Activated CD8-positive, alpha-beta memory T cell treated with anti-CD3 and anti-CD28 coated beads for 24 hours (primary cell): Measurements from ENCODE around the gene MICAL1.

Experiments used
- DNase-seq: peaks from one replicate; pipeline ENCODE4 v3.0.0-alpha.2; 2020

Gene MICAL1

DNA sequence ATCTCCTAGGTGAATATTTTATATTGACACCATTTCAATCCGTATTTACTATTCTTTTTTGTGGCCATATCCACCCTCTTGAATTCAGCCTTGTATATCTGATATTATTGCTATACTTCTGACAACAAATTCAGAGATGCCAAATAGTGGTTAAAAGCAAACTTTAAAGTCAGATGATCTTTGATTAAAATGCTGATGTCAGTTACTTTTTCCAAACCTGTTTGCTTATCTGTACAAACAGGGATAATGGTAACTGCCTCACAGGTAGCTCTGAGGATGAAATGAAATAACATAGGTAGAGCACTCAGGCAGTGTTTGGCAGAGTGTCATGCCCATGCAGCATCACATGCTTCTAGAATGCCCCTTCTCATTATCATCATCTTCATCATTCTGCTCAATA, 34.4 kb downstream of the MICAL1 start:
- no peak for DNase-seq

- DNase-seq: no peak
These were observed 34.8 kb downstream of the MICAL1 start for GRCh38 chr6:109420751-109421150.

DNA sequence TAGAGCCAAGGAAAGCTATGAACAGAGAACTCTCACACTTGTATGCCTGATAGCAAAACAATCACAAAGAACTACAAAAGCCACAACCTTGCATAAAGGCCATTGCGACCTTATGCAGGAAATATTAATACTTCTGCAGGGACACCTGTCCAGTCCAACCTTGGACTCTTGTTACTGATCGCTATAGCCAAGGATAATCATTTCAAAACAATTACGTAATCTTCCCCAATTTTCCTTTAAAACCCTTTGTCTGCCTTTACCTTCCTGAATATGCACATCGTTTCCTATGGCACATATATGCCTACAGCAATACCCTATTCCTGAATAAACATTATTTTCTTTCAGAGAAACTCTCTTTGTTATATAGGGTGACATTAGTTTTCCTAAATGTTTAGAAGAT, 37.9 kb downstream of the MICAL1 start:
- DNase-seq: no peak

DNA sequence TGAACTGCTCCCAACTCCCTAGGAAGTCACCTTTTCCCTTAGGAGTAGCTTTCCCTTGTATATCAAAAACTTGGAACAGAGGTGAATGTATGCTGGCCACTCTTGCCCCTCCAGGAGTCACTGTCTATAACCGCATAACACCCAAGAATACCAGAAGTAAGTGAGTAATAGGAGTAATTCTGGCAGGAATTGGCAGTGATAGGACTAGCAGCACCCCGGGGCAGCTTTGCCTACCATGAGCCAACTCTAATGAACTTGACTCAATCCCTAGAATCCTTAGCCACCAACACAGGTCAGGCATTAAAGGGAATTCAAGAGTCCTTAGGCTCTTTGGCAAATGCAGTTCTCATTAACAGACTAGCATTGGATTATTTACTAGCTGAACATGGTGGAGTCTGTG, 44.5 kb downstream of the MICAL1 start:
- DNase-seq: no peak

DNA sequence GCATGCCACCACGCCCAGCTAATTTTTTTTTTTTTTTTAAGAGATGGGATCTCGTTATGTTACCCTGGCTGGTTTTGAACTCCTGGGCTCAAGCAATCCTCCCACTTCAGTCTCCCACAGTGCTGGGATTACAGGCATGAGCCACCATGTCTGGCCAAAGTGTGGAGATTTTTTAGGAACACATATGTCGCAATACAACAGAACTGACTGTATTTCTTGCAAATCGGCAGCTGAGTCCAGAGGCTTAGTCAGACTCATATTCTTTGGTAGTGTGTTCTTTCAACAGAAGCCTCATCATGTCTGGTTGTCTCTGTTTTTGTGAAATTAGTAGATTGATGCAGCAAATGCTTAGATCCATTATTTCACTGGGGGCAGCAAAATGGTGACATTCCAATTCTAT, 49.4 kb downstream of the MICAL1 start:
- DNase-seq: no peak

GRCh38 chr6:109397020-109397419, 58.6 kb downstream of the MICAL1 start:
- DNase-seq: no peak

DNA sequence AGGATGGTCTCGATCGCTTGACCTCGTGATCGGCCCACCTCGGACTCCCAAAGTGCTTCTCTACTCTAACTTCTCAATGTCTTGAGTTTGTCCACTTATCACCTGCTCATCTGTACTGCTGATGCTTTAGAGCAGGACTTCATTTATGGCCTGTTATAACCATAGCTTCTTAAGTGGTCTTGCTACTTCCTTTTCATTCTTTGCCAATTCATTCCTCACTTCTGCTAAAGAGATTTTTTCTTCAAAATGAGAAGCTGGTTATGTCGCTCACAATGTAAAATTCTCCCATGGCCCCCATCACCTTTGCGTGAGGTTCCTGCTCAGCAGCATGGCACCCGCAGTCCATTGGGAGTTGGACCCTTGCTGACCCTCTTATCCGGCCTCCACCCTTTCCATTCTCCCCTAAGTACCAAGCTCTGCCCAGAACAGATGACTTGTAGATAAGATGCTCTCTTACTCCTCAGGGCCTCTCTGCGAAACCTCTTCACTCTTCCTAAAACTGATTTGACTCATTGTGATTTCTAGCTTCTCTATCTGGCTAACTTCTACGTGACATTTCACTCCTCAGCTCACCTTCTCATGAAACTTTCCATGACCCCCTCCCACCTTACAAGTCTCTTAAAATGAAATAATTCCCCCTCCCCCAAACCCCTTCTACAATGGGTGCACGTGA, 59.4 kb downstream of the MICAL1 start:
- DNase-seq: no peak
